Measurements from ENCODE around the gene ARF3.
"Not testable (repeated sequence)": the region's sequence is repeated elsewhere in the genome, so short reads cannot be mapped to it uniquely, and the experiment has no call there.

ARF3 gene

GRCh38 chr12:48924617-48925303 lies 32.5 kb downstream of the ARF3 start:
- no peak for DNase-seq

DNA sequence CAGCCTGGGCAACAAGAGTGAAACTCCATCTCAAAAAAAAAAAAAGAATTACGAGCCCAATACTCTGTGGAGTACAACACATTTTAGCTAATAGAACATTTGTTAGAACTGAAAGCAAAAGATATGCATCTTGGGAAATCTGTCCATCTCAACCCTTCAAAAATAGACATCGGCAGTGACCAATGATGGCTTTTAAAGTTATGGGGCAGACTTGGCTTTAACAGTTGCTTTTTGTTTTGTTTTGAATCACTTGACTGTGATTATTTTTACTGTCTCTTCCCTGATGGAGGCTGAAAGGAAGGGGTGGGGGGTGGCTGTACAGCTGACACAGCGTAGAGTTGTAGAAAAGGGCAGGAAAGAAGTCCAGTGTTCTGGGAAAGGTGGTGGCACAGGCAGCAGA lies 34.2 kb downstream of the ARF3 start:
- DNase-seq = no peak

GRCh38 chr12:48917857-48918537 lies 39.3 kb downstream of the ARF3 start:
- DNase-seq = no peak

- DNase-seq = no peak
Observed at GRCh38 chr12:48910196-48910595, 47.1 kb downstream of the ARF3 start.

GRCh38 chr12:48909698-48910097 lies 47.6 kb downstream of the ARF3 start:
- not testable (repeated sequence) for DNase-seq

DNA sequence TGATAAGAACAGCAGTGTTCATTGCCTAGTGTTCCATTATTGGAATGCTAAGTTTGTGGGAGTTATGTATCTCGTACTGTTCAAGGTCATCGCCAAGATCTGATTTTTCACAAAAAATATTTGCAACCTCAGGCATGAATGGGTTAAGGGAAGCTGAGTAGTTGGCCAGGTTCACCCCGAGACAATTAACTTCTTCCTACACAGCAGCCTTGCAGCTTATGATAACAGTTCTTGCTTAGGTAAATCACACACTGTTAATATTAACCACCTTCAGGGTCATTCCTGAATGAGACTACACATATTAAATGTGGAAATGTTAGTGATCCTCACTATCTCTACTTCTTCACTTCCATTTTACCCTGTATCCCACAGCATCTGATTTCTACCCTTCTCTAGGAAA lies 50.0 kb downstream of the ARF3 start:
- no peak for DNase-seq

DNA sequence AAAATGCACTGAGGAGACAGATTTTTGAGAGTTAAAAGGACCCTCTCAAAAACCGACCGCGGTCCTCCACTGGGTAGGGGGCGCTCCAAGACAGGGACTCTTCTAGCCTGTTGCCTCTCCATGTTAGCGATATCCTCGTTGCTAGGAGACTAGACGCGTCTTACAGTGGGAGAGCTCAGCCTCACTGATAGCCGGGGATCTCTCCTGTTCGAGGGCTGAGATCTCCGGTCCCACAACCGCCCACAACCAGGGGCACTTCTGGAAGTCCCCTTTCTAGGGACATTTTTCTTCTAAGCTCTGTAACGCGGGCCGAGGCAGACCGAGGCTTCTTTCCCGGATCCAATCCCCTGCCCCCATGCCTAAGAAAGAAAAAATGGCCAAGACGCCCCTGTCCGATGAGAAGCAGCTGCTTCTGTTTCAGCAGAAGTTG lies 53.3 kb downstream of the ARF3 start:
- DNase-seq = peak; percentile 54

GRCh38 chr12:48903363-48903981 lies 53.8 kb downstream of the ARF3 start:
- no peak for DNase-seq

GRCh38 chr12:48901278-48901677 lies 56.0 kb downstream of the ARF3 start:
- no peak for DNase-seq

GRCh38 chr12:48899651-48900050 lies 57.6 kb downstream of the ARF3 start:
- DNase-seq = no peak

DNA sequence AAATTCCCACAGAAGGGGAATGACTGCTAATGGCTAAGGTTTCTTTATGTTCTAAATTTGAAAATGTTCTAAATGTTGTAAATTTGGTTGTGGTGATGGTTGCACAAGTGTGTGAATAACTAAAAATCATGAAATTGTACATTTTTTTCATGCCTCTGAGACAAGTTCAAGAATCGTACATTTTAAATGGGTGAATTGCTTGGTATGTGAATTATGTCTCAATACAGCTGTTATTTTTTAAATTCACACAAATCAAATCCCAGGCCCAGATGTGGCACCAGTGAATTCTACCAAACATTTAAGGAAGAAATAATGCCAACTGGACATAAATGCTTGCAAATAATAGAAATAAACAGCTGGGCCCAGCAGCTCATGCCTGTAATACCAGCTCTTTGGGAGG lies 63.0 kb downstream of the ARF3 start:
- DNase-seq = no peak

GRCh38 chr12:48890657-48891418 lies 66.4 kb downstream of the ARF3 start:
- peak; percentile 63 for DNase-seq

DNA sequence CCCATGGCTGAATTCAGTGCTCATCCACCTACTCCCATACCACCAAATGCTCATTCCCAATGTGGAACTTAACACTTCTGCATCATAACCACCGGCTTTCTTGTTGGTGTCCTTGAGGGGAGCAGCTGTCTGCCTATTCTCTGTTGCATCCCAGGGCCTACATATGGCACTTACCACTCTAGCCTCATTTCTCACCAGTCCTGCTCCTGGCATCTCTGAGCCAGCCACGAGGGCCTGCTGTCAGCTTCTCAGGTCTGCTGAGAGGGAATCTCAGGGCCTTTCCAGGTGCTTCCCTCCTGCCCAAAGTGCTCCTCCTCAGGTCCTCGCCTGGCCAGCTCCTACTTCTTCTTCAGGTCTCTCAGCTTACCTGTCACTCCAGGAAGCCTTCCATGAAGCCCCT lies 67.6 kb downstream of the ARF3 start:
- no peak for DNase-seq
